SK-N-DZ (cell line): ENCODE results near the gene SCARF2.
"Not testable (repeated sequence)": the region's sequence is repeated elsewhere in the genome, so short reads cannot be mapped to it uniquely, and the experiment has no call there.

ENCODE experiments used
- DNase-seq: peaks from one replicate; pipeline ENCODE4 v3.0.0-alpha.2; 2015; ENCODE audit warnings: low spot score

The SCARF2 gene

DNA sequence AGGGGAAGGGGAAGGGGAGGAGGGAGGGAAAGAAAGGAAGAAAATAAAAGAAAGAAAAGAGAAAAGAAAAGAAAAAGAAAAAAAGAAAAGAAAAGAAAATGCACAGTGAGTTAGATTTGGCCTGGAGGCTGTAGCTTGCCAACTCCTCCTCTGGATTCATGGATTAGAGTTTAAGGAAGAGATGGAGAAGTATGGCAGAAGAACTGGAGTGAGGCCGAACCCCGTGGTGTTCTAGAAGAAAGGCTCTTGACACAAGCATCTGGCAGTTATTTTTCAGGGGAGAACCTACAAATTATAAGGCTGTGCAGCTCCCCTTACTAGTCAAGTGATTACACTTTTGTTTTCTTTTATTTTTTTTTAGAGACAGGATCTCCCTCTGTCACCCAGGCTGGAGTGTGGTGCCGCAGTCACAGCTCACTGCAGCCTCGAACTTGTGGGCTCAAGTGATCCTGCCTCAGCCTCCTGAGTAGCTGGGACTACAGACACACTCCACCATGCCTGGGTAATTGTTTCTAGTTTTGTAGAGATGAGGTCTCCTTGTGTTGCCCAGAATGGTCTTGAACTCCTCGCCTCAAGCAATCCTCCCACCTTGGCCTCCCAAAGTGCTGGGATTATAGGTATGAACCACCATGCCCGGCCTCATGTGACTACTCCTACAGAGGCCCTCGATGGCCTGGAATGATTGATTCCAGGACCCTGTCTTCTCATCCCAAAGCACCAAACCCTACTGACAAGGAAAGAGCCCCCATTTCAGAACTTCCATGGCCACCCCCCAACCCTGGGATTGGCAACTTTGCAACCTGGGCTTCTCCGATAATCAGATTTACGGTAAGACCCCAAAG, 24.2 kb downstream of the SCARF2 start:
- no peak for DNase-seq

DNA sequence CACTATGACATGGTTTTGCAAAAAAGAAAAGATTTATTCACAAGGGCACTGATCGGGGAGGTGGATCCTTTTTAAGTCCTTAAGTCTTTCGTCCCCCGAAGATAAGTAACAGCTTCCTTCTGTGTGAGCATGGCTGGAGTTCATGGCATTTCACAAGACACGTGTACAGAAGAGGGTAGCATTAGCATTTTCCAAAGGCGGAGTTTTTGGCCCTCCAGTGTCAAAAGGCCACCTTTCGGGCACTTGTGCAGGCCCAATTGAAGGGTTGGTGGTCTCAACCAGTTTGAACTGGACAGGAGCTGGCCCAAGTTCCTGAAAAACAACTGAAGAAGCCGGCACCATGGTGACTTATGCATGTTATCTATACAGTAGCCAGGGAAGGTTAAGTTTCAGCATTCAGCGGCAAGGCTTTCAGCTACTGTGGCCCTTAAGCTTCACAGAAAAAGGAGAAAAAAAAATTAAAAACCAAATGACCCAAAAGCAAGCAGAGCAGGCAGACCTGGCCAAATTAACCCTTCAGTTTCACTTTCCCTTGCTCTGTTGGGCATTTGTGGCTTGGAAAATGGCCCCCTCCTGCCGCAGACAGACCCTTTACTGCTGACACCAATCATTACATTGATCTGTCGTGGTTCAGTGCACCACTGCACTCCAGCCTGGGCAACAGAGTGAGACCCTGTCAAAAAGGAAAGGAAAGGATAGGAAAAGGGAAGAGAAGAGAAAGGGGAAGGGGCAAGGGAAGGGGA, 25.0 kb downstream of the SCARF2 start:
- no peak for DNase-seq

DNA sequence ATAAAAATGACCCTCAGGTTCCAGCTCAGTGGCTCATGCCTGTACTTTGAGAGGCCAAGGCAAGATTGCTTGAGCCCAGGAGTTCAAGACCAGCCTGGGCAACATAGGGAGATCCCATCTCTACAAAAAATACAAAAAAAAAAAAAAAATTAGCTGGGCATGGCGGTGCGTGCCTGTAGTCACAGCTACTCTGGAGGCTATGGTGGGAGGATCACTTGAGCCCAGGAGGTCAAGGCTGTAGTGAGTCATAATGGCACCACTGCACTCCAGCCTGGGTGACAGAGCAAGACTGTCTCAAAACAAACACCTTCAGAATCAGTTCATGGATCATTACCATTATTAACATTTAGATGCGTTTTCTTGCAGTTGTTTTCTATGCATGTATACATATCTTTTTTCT, 28.2 kb downstream of the SCARF2 start:
- not testable (repeated sequence) for DNase-seq

DNA sequence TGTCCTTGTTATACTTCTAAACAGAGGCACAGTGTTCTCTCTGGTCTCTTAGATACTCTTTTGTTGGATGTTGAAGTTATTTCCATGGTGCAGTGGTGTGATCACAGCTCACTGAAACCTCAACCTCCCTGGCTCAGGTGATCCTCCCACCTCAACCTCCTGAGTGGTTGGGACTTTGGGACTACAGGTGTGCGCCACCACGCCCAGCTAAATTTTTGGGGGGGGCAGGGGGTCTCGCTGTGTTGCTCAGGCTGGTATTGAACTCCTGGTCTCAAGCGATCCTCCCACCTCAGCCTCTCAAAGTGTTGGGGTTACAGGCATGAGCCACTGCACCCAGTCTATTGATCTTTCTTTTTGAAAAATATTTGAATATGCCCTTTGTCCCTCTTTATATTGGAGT, 28.7 kb downstream of the SCARF2 start:
- no peak for DNase-seq

DNA sequence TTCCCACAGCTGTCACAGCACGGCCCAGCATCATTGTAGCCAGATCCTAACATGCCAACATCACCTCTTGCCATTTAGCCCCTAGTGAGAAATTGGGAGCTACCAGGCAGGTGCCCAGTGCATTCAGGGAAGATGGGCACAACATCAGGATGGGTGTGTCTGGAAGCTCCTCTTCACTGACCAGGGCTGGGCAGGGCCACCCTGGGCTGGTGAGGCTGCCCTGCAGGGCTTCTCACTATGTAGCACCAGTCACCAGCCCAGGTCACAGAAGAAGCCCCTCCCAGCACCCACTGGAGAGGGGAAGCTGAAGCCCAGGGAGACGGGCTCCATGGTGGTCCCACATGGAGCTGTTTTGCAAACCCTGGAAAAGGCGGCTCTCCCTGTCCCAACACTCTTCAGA, 29.8 kb downstream of the SCARF2 start:
- DNase-seq = no peak

GRCh38 chr22:20406686-20407408, 30.8 kb downstream of the SCARF2 start:
- no peak for DNase-seq

- DNase-seq = no peak
These were observed 31.5 kb downstream of the SCARF2 start for GRCh38 chr22:20405931-20406685.

DNA sequence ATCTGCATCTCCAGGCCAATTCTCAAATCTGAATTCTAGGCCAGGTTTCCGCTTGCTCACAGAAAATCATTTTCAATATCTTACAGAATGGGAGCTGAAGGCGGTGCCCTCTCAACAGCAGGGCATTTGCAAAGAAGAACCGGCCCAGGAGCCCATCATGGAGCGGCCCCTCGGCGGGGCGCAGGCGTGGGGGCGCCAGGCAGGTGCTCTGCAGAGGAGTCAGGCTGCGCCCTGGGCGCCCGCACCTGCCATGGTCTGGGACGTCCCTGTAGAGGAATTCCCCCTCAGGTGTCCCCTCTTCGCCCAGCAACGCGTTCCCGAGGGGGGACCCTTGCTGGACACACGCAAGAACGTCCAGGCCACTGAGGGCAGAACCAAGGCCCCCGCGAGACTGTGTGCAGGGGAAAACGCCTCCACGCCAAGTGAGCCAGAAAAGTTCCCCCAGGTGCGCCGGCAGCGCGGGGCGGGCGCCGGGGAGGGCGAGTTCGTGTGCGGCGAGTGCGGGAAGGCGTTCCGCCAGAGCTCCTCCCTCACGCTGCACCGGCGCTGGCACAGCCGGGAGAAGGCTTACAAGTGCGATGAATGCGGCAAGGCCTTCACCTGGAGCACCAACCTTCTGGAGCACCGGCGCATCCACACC, 32.2 kb downstream of the SCARF2 start:
- DNase-seq = no peak

- no peak for DNase-seq
These were observed 32.7 kb downstream of the SCARF2 start for GRCh38 chr22:20404881-20405280.

GRCh38 chr22:20403779-20404140, 33.9 kb downstream of the SCARF2 start:
- no peak for DNase-seq

- no peak for DNase-seq
These were observed 34.5 kb downstream of the SCARF2 start for GRCh38 chr22:20402960-20403778.

GRCh38 chr22:20401376-20402014, 36.1 kb downstream of the SCARF2 start:
- no peak for DNase-seq

GRCh38 chr22:20400606-20401375, 36.8 kb downstream of the SCARF2 start:
- DNase-seq = no peak

DNA sequence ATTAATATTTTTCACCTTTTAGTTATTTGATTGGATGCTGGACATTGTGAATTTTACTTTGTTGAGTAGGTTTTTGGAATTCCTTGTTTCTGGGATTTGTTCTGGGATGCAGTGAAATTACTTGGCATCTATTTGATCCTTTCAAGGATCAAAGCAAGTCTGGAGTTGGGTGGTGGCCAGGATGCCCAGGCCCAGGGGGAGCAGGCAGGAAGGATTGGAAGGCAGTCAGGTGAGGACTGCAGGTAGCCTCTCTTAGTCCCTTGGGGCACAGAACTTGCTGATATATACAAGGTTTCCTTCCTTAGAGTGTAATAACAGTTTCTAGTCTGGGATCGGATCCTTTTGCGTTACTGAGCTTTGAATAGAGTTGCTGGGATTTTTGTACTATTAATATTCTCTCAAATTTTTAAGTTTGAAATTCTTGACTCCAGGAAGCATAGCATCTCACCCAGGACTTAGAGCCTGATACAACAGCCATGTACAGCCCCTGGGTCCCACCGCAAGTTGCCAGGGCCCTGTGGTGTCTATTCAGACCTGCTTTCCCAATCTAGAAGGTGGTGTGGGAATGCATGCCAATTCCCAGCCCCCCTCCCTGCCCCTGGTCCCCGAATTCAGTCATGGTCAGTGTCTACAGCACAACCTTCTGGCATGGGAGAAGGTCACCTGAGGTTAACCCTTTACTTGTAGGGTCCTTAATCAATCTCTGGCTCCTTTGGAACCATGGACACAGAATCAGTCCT, 37.6 kb downstream of the SCARF2 start:
- no peak for DNase-seq

GRCh38 chr22:20398420-20398819, 39.2 kb downstream of the SCARF2 start:
- DNase-seq = no peak

GRCh38 chr22:20397498-20397897, 40.1 kb downstream of the SCARF2 start:
- no peak for DNase-seq

DNA sequence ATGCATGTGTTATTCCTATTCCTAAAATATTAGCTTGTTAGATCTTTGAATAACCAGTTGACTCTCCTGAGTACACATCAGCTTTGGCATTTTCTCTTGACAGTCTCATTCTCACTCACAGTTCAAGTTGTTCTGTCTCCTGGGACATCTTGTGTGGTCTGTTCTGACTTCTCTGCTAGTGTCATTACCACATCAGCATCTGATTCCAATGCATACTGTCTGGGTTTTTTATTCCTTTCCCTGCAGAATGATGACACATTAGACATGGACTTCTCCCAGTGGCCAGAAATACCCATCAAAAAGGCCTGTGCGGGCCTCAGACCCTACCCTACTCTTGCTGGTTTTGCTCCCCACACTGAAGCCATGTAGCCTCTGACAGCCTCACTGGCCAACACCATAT, 41.0 kb downstream of the SCARF2 start:
- DNase-seq = no peak

DNA sequence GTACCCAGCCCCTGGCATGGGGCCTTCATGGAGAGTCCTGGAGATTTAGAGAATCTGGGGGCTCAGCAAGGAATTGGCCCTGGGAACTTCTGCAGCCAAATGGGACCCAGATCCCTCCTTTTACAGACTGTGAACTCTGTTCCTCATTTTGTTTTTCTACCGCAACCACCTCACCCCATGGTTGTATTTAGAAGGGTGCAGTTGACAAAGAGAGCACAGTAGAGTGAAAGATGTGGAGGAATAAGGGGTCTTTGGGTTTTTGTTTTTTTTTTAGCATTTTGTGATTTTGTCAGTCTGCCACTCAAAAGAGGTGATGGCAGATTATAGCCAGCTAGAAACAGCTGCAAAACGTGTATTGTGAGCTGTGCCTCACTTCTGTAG, 41.7 kb downstream of the SCARF2 start:
- no peak for DNase-seq
